K562 (cell line): ENCODE measurements around the gene FDX1. TPM values are rescaled to one million over a fixed set of nuclear protein-coding genes. Genes with fewer than 3 reads are reported as not detected.

Experiments used
- AFF4 ChIP-seq: sonication (generic); formaldehyde crosslinking; IDR thresholded peaks from 2 replicates; pipeline ENCODE4 v1.8.0; 2023; ENCODE audit warnings: mild to moderate bottlenecking, missing genetic modification reagents
- ARID1B ChIP-seq: fragments of 450-650 bp; IDR thresholded peaks from 2 replicates; pipeline ENCODE4 v1.6.1; 2016; ENCODE audit warnings: antibody characterized with exemption, mild to moderate bottlenecking, inconsistent platforms
- CCNT2 ChIP-seq: IDR thresholded peaks from 2 replicates; pipeline ENCODE4 v1.6.1; 2011; ENCODE audit warnings: borderline replicate concordance, low read depth, mild to moderate bottlenecking, moderate library complexity, mixed read lengths, low read length; ENCODE audit not compliant: insufficient read length; ENCODE audit errors: extremely low read depth
- CEBPZ ChIP-seq: fragments of 150-350 bp; IDR thresholded peaks from 2 replicates; pipeline ENCODE4 v1.6.1; 2014; ENCODE audit warnings: low read depth, mild to moderate bottlenecking, low read length, borderline replicate concordance
- POLR3G ChIP-seq: IDR thresholded peaks from 2 replicates; pipeline ENCODE4 v1.6.1; 2011; ENCODE audit not compliant: insufficient read length, insufficient replicate concordance; ENCODE audit errors: extremely low read depth
- RNF219 ChIP-seq: fragments of 250-450 bp; sonication (Bioruptor Pico); IDR thresholded peaks from 2 replicates; pipeline ENCODE4 v1.5.0; 2022; ENCODE audit warnings: mild to moderate bottlenecking
- ZNF445 ChIP-seq: fragments of 250-450 bp; sonication (Bioruptor Pico); IDR thresholded peaks from 2 replicates; pipeline ENCODE4 v1.4.0; 2020; ENCODE audit warnings: low read depth, mild to moderate bottlenecking, moderate library complexity
- ZNF780A ChIP-seq: fragments of 250-450 bp; sonication (Bioruptor Pico); IDR thresholded peaks from 2 replicates; pipeline ENCODE4 v1.5.0; 2021; ENCODE audit warnings: mild to moderate bottlenecking
- polyA plus RNA-seq, 8 experiments: library from polyadenylated mRNA; depleted of rRNA in 4 of 8; stranded (reverse) in 5 of 8; unstranded in 3 of 8; fragments of >200 nt; fragmentation: Nextera tagmentation in 2 of 8; fragmentation: Illumina TruSeq in 1 of 8; extraction: Ambion mirVana in 2 of 8; extraction: Trizol in 1 of 8; gene quantifications; 2 replicates each; pipeline versions ENCODE4 v1.2.1 to v1.2.3, GENCODE V29; 2011 to 2014; ENCODE audit warnings: inconsistent platforms in 1 of 8, missing spikeins in 1 of 8
- total RNA-seq, 7 experiments: library from RNA; depleted of rRNA in 6 of 7; stranded (reverse); fragments of >200 nt in 6 of 7; fragmentation: Illumina TruSeq in 2 of 7; extraction: Trizol in 2 of 7; gene quantifications; 2 replicates each; pipeline versions ENCODE4 v1.2.1 to v1.2.3, GENCODE V29; 2011 to 2021; ENCODE audit warnings: low replicate concordance in 1 of 7
- TF ChIP-seq, protein P1 (sequence below), 2 experiments: fragments of 450-650 bp in 1 of 2; IDR thresholded peaks; 2 replicates each; pipeline ENCODE4 v1.6.1; 2011 to 2017; ENCODE audit warnings: low read depth in 2 of 2, antibody characterized with exemption in 1 of 2, borderline replicate concordance in 1 of 2, low read length in 1 of 2, mild to moderate bottlenecking in 1 of 2, mixed read lengths in 1 of 2; ENCODE audit not compliant: control insufficient read depth in 1 of 2
- TF ChIP-seq, protein P2 (sequence below): IDR thresholded peaks from 2 replicates; pipeline ENCODE4 v1.6.1; 2011; ENCODE audit warnings: borderline replicate concordance, low read depth, mild to moderate bottlenecking, moderate library complexity, low read length; ENCODE audit not compliant: insufficient read depth, poor library complexity, severe bottlenecking

The FDX1 gene
- total and polyA plus RNA-seq, 9 of the 15 experiments (the other 6 are each of a cell fraction or from before 2014, with no cell fraction given), result 6.4 to 14.3 (median 11.4) TPM

GRCh38 chr11:110429731-110430266 lies at the start of gene FDX1 (continued):
- TF ChIP-seq AFF4 (CRISPR knock-in tag), result no peak
- TF ChIP-seq CEBPZ, result no peak
- TF ChIP-seq, protein P1, sequence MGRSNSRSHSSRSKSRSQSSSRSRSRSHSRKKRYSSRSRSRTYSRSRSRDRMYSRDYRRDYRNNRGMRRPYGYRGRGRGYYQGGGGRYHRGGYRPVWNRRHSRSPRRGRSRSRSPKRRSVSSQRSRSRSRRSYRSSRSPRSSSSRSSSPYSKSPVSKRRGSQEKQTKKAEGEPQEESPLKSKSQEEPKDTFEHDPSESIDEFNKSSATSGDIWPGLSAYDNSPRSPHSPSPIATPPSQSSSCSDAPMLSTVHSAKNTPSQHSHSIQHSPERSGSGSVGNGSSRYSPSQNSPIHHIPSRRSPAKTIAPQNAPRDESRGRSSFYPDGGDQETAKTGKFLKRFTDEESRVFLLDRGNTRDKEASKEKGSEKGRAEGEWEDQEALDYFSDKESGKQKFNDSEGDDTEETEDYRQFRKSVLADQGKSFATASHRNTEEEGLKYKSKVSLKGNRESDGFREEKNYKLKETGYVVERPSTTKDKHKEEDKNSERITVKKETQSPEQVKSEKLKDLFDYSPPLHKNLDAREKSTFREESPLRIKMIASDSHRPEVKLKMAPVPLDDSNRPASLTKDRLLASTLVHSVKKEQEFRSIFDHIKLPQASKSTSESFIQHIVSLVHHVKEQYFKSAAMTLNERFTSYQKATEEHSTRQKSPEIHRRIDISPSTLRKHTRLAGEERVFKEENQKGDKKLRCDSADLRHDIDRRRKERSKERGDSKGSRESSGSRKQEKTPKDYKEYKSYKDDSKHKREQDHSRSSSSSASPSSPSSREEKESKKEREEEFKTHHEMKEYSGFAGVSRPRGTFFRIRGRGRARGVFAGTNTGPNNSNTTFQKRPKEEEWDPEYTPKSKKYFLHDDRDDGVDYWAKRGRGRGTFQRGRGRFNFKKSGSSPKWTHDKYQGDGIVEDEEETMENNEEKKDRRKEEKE (IDR thresholded peaks at IDR 0.05; ENCODE audit: borderline replicate concordance in 1 of 2, control insufficient read depth in 1 of 2, low read depth in 2 of 2, low read length in 1 of 2), result 0 out of 4 replicates have a peak, but pooled peaks of 1 of the 2 experiments have one; percentile 10
- no peak for TF ChIP-seq ARID1B
- TF ChIP-seq CCNT2, result peak; percentile 72
- no peak for TF ChIP-seq ZNF780A (CRISPR knock-in tag)
- TF ChIP-seq ZNF445 (CRISPR knock-in tag), result no peak
- TF ChIP-seq, protein P2, sequence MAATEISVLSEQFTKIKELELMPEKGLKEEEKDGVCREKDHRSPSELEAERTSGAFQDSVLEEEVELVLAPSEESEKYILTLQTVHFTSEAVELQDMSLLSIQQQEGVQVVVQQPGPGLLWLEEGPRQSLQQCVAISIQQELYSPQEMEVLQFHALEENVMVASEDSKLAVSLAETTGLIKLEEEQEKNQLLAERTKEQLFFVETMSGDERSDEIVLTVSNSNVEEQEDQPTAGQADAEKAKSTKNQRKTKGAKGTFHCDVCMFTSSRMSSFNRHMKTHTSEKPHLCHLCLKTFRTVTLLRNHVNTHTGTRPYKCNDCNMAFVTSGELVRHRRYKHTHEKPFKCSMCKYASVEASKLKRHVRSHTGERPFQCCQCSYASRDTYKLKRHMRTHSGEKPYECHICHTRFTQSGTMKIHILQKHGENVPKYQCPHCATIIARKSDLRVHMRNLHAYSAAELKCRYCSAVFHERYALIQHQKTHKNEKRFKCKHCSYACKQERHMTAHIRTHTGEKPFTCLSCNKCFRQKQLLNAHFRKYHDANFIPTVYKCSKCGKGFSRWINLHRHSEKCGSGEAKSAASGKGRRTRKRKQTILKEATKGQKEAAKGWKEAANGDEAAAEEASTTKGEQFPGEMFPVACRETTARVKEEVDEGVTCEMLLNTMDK, result peak; percentile 78
- TF ChIP-seq RNF219 (CRISPR knock-in tag), result no peak
- TF ChIP-seq POLR3G, result no peak
